Lower leg skin (tissue), 4 donors: ENCODE measurements around the gene ANKFN1. TPM values are rescaled to one million over a fixed set of nuclear protein-coding genes. Genes with fewer than 3 reads are reported as not detected.

Source experiments
- DNase-seq, 2 donors: peaks; one replicate each; pipeline ENCODE4 v3.0.0-alpha.2; 2019; ENCODE audit warnings: low spot score in 2 of 2
- H3K4me3 ChIP-seq: fragments of 200-600 bp; sonication (generic); 2 replicates; pipeline ENCODE4 v1.5.1; 2017; ENCODE audit warnings: mild to moderate bottlenecking, low read depth; ENCODE audit not compliant: poor library complexity, severe bottlenecking
- CTCF ChIP-seq, 3 donors: fragments of 450-650 bp; IDR thresholded peaks; one replicate each; pipeline ENCODE4 v1.5.1; 2016; ENCODE audit warnings: antibody characterized with exemption in 3 of 3, mild to moderate bottlenecking in 3 of 3, moderate library complexity in 2 of 3
- POLR2A ChIP-seq, 2 donors: fragments of 450-650 bp; IDR thresholded peaks; one replicate each; pipeline ENCODE4 v1.6.1; 2016 to 2017; ENCODE audit warnings: antibody characterized with exemption in 2 of 2, mild to moderate bottlenecking in 1 of 2, moderate library complexity in 1 of 2
- WGBS, 2 donors: methylation state at CpG; one replicate each; pipeline ENCODE4 v1.1.5; 2018; 5-methylcytosine and 5-hydroxymethylcytosine counted together
- intact Hi-C: fragments of 100-400 bp; cut with DNase I; formaldehyde crosslinking; loops from one replicate; pipeline ENCODE4 v1.15.0; 2023; ENCODE audit warnings: low total_unique reads
- total RNA-seq, 4 donors: library from RNA; depleted of rRNA; stranded (reverse); fragments of >200 nt; gene quantifications; one replicate each; pipeline ENCODE4 v1.1.0, GENCODE V29; 2016

ANKFN1 gene
- total RNA-seq, 4 donors from 2014 or later: 1.1 to 3.1 (median 1.4) TPM

- WGBS, 2 donors: 51 to 65% methylated on average over 13 of the region's 13 CpGs
- intact Hi-C loops: no loop called here
- no peak for DNase-seq
- TF ChIP-seq POLR2A (IDR thresholded peaks at IDR 0.05): no peak
- TF ChIP-seq CTCF (IDR thresholded peaks at IDR 0.05): no peak
- H3K4me3 ChIP-seq: no peak overlapping the region
Measured at GRCh38 chr17:56325313-56326000, 172.2 kb downstream of the ANKFN1 start.

GRCh38 chr17:56326001-56326359 is 172.7 kb downstream of the ANKFN1 start:
- intact Hi-C loops: no loop called here
- WGBS, 2 donors: 62 to 66% methylated on average over 5 of the region's 5 CpGs
- H3K4me3 ChIP-seq: no peak overlapping the region
- TF ChIP-seq CTCF (IDR thresholded peaks at IDR 0.05) (no peak), POLR2A (IDR thresholded peaks at IDR 0.05) (no peak)
- no peak for DNase-seq

- WGBS, 2 donors: 66 to 71% methylated on average over 1 of the region's 1 CpG
- H3K4me3 ChIP-seq: no peak overlapping the region
- DNase-seq: no peak
- TF ChIP-seq CTCF (IDR thresholded peaks at IDR 0.05) (no peak), POLR2A (IDR thresholded peaks at IDR 0.05) (no peak)
- intact Hi-C loops: no loop called here
Measured at GRCh38 chr17:56347639-56348038, 194.4 kb downstream of the ANKFN1 start.

GRCh38 chr17:56350592-56350991 is 197.3 kb downstream of the ANKFN1 start:
- intact Hi-C loops: no loop called here
- DNase-seq: no peak
- WGBS, 2 donors: 80 to 82% methylated on average over 8 of the region's 8 CpGs
- H3K4me3 ChIP-seq: no peak overlapping the region
- TF ChIP-seq CTCF (IDR thresholded peaks at IDR 0.05) (no peak), POLR2A (IDR thresholded peaks at IDR 0.05) (no peak)

GRCh38 chr17:56351675-56352074 is 198.4 kb downstream of the ANKFN1 start:
- DNase-seq: no peak
- no peak overlapping the region for H3K4me3 ChIP-seq
- WGBS, 2 donors: 74% methylated on average over 5 of the region's 5 CpGs
- intact Hi-C loops: no loop called here
- TF ChIP-seq POLR2A (IDR thresholded peaks at IDR 0.05) (no peak), CTCF (IDR thresholded peaks at IDR 0.05) (no peak)

- intact Hi-C loops: no loop called here
Measured at GRCh38 chr17:56358651-56359050, 205.4 kb downstream of the ANKFN1 start.

More at GRCh38 chr17:56358651-56359050, 205.4 kb downstream of the ANKFN1 start:
- no peak overlapping the region for H3K4me3 ChIP-seq
- TF ChIP-seq POLR2A (IDR thresholded peaks at IDR 0.05) (no peak), CTCF (IDR thresholded peaks at IDR 0.05) (no peak)
- no peak for DNase-seq
- WGBS, 2 donors: 74 to 82% methylated on average over 3 of the region's 3 CpGs
